Suprapubic skin (tissue), 4 donors: Measurements from ENCODE around the gene GLCE.

Experiments
- CTCF ChIP-seq, 2 donors: fragments of 200-600 bp in 1 of 2; fragments of 450-650 bp in 1 of 2; sonication (generic) in 1 of 2; IDR thresholded peaks; one replicate each; pipeline ENCODE4 v1.5.1; 2016 to 2019; ENCODE audit warnings: antibody characterized with exemption in 2 of 2, mild to moderate bottlenecking in 1 of 2, moderate library complexity in 1 of 2
- POLR2A ChIP-seq, 2 donors: fragments of 450-650 bp; IDR thresholded peaks; one replicate each; pipeline ENCODE4 v1.6.1; 2017; ENCODE audit warnings: antibody characterized with exemption in 2 of 2, mild to moderate bottlenecking in 2 of 2, moderate library complexity in 2 of 2
- POLR2AphosphoS5 ChIP-seq, 3 donors: sonication (generic); formaldehyde crosslinking; IDR thresholded peaks; one replicate each; pipeline ENCODE4 v1.6.1; 2017; ENCODE audit warnings: antibody characterized with exemption in 3 of 3

DNA sequence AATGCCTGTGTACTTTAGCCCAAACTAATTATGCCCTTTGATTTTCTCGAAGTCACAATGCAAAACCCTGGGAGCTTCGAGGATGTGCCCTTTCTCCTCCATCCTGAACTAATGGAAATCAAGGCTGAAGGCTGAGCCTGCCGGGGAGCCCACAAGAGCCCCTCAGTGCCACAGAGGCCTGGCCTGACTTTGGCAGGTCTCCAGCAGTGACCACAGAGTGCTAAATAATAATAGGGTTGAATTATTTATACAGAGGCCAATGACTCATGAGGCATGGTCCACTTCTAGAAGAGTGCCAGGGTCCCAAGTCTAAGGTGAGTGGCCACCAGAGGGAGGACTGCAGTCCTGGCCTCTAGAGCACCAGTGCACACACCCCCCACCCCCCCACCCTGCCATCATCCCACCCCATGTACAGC lies 19.1 kb upstream of the GLCE start:
- no peak for TF ChIP-seq POLR2A (IDR thresholded peaks at IDR 0.05)
- no peak for TF ChIP-seq CTCF (IDR thresholded peaks at IDR 0.05)
- TF ChIP-seq POLR2AphosphoS5 (IDR thresholded peaks at IDR 0.05) = no peak
